OCI-M2 (cell line): ENCODE data around the gene RPS6KA5.
A peak's percentile ranks its signal among the peaks of the same experiment; 100 is the strongest.
"Not testable (repeated sequence)": the region's sequence is repeated elsewhere in the genome, so short reads cannot be mapped to it uniquely, and the experiment has no call there.

Experiments used
- DNase-seq: peaks from one replicate; lab custom pipeline; 2025; ENCODE audit not compliant: unreplicated experiment; lab: John Stamatoyannopoulos, UW

RPS6KA5 gene

DNA sequence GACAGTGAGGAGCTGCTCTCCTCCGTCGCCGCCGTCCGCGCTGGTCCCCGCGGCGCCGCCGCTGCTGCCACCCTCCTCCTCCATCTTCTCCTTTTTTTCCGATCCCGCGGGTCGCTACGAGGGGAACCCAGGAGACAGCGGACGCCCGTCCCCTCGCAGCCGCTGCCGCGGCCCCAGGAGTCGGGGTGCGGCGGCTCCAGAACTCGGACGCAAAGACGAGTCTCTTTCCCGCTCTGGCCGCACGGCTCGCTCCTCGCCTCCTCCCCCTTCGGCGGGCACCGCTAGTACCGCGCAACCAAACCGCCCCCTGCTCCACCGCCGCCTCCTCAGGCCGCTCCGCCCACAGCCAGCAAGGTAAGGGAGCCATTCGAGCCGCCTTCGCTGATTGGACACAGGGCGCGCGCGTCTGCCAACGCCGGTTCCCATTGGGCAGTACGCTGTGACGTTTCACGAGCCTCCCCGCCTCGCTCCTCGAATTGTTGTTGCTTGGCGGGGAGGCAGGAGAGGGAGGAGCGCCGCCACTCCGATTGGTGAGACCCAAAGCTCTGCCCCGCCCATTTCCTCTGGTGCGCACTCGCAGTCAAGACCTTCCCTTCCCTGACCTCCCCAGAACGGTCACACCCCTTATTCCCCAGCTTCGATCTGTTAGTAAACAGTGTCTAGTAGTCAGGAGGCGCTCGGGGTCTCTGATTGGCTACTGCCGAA is at the start of gene RPS6KA5:
RPS6KA5 (minus strand) TSS at position 291 of the 705 bp plus-strand sequence; CDS start at position 84, 207 bp downstream.
- DNase-seq = peak; percentile 98

DNA sequence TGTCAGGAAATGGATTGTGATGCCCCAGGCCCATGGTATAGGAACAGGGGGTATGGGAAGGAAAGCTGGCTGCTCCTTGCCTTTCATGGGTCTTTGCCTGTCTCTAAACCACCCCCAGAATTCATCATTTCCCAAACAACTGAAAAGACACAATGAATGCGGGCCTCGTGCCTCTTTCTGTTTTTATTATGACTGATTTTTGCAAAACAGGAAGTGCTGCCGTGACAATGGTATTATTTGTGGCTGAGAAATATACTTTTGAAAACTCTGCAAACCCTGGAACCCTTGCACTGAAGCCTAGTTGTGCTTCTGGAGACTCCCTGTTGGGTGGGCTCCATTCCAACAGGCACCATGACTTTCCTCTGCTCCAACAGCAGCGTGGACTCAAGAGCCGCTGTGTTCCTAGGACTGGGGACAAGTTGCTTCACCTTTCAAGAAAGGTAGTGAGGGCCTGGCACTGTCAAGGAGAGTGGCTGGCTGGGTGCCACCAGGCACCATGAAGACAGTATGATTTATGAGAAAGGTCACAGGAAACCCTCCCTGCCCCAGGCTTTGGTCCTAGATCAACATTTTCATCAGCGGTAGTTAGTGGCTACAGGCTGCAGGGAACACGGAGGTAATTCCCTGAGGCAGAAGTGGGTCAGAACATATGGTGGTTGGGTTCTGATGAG is 48.6 kb upstream of the RPS6KA5 start:
- no peak for DNase-seq

DNA sequence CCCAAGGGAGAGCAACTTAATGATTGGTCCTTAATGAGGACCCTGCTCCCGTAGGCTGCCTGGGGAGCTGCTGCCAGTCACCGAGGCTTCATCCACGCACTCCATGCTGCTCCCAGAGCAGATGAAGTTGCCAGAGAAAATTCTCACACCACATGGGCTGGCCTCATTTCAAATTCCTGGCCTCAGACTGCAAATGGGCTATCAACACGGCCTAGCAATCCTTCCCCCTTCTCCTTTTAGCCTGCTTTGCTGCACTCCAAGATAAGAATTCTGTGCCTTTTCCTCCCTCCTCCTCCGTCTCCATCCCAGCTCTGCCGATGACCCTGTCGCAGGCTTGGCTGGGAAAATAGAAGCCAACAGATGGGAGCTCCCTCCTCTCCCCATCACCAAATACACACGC is 42.7 kb upstream of the RPS6KA5 start:
- DNase-seq = no peak

DNA sequence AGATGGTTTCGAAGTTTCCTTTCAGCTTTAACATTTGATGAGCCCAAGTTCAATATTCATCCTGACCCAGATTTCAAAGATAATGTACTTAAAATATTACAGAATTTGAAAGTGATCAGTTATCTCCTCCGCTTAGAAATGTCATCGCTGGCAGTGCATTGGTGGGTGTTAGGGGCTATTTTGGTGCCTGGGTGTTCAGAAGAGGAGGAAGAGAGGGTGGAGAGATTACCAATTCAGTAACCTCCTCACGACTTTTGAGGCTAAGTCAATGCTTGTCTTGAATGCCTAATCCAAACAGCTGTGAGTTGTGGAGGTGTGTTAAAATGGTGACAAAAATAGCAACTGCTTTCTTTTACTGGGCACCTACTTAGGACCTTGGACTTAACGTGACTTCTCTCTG is 39.7 kb upstream of the RPS6KA5 start:
- DNase-seq = no peak

DNA sequence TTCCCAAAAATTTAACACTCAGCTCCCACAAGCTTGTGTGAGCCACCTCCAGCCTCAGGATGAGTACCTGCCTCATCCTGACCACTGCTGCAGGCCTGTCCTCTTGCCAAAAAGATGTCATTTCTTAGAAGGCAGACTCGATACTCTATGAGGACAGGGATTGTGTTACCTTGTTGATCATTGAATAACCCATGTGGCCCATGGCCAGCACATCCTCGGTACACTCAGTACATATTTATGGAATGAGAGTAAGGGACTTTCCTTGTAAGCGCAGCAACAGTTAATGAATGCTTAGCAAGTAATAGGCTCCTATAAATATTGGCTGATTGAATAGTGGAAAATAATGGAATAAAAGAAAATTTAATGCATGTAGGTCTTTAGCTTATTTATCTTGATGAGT is 38.1 kb upstream of the RPS6KA5 start:
- DNase-seq = no peak

DNA sequence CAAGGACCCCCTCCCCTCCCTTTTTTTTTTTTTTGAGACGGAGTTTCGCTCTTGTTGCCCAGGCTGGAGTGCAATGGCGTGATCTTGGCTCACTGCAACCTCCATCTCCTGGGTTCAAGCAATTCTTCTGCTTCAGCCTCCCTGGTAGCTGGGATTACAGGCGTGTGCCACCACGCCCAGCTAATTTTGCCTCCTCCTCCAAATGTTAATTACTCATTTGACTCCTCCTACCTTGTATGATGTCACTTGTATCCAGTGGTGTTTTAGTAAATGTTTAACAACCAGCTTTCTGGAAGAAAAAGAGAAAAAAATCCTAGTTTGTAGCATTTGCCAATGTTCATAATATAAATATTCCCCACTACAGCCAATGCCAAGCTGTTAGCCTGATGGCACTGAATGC is 37.2 kb upstream of the RPS6KA5 start:
- not testable (repeated sequence) for DNase-seq

DNA sequence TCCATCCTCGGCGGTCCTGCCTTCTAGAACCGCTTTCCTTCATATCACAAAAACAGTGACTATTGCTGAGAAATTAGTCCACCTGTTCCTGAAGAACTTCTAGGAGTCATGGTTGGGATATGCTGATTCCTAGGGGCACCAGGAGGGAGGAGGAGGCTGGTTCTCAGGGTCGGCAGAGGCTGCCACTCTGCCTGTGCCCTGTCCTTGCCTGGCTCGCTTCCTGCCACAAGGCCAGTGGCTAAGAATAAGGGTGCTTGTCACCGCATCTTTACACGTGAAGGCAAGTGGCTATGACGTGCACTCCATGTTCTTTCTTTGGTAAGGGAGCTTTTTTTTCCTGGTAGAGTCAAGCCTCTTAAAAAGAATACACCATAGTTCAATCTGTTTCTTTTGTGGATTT is 34.7 kb upstream of the RPS6KA5 start:
- no peak for DNase-seq

DNA sequence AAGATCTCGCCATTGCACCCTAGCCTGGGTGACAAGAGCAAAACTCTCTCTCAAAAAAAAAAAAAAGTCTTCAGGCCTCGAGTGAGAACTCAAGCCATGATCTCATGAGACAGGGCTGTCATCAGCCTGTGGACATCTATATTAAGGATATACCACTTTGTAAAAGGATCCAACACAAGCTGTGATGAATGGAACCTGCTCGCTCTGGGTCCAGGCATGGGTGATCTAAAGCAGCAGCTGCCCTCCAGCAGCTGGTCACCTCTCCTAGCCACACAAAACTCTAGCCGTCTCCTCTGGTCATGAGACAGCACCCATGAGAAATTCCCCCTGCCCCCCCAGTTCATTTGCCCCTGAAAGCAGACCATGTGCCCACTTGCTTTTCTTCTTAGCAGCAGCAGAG is 34.3 kb upstream of the RPS6KA5 start:
- DNase-seq = no peak

DNA sequence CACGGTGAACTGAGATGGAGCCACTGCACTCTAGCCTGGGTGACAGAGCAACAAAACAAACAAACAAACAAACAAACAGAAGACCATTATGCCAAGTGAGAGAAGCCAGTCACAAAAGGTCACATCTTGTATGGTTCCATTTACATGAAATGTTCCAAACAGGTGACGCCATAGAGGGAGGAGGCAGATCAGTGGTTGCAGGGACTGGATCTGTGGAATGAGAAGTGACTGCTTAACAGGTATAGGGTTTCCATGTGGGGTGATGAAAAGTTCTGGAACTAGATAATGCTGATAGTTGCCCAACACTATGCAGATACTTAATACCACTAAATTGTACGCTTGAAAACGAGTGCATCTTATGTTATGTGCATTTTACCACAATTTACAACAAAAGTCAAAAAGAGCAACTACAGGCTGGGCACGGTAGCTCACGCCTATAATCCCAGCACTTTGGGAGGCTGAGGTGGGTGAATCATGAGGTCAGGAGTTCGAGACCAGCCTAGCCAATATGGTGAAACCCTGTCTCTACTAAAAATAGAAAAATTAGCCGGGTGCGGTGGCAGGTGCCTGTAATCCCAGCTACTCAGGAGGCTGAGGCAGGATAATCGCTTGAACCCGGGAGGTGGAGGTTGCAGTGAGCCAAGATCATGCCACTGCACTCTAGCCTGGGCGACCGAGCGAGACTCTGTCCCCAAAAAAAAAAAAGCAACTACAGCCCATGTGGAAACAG is 33.5 kb upstream of the RPS6KA5 start:
- not testable (repeated sequence) for DNase-seq

DNA sequence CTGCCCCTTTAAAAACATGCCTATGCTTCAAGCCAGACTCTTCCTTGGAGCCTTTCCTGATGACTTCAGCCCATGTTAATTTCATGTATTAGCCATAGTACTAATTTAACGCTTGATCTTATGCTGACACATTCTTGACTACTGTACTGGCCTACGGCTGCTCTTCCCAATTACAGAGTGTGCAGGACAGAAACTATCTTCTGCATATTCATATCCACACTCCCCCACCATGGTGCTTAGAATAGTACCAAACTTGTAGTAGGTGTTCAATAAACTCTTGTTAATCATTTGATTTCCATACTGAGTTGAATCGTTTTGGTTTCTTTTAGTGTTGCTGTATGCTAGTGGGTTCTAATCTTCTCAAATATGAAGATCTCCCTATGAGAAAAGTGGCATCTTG is 31.6 kb upstream of the RPS6KA5 start:
- no peak for DNase-seq

DNA sequence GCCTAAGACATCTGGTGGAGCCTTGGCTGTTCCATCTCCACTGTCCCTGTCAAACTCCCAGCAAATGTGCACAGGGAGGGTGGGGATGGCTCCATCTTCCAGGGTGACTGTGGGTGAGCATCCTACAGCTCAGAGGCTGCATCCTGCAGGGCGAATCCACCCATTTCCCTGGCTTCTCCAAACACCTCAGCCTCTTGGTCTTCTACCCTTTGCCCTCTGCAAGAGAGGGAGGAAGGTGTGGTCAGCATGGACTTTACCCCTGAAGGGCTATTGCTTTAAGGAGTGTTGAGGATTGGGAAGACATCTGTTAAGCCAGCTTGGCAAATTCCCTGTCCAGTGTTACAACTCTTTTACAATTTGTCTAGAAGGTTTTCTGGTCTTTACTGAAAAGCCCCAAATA is 30.3 kb upstream of the RPS6KA5 start:
- DNase-seq = no peak

DNA sequence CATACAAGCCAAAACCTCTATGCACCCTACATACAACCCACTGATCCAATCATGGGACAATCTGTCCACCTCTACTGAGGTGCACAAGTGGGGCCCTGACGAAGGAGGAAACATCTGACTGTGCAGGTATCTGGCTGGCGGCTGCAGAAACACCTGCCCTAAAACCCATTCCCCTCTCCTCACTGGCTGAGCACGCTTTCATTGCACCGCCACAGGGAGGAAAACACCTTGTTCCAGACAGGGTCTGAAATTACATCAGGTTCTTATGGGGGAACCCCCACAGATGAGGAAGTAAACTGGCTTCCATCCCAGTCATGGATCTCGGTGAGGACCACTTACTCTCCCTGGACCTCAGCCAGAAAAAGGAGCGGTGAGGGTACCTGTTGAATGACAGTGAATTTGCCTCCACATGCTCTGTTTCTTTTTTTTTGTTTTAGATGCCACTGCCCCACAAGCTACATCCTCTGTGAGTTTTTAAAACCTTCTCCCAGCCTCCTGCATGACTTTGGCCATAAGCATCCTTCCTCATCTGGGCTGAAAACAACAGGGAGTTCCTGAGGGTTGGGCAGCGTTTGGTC is 29.6 kb upstream of the RPS6KA5 start:
- DNase-seq = no peak

DNA sequence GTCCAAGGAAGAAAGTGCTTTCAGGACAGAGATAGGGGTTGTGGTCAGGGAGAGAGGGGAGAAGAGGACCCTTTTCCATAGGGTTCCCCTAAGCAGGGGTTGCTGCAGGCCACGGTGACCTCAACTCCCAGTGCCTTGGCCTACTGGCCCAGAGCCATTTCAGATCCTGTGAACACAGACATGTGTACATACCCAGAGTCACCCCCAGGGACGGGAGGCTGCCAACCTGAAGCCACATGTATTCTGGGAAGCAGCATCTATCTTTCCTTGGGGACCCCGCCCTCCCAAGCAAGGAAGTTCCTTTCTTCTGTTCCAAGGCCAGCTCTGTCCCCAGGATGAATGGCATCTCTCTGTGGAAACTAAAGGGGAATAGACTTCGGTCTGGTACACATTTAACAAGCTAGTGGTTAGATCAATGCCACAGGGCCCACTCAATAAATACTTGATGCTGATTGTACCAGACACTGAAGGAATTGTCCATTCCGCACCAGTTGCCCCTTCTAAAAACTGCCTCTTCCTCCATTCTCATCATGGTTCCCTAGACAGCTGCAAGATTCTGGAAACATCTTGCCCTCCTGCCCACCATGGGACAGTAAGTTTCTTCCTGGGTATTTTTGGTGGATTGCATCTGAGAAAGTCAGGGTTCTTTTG is 28.3 kb upstream of the RPS6KA5 start:
- DNase-seq = no peak

DNA sequence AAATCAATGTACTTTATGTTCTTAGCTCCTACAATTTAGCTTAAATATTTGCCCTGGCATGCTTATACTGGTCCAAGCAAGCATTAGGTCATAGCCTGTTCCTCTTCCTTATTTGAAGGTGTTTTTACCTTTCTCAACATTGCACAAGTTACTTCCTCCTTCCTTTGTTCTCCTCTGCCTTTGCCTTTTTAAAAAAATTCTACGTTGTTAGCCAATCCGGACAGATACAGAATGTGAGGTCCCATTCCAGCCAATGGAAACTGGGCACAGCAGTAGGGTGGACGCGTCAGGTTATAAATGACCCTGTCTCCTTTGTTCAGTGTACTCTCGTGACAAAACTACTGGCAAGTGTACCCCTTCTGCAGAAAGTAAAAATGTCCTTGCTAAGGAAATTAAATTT is 27.0 kb upstream of the RPS6KA5 start:
- not testable (repeated sequence) for DNase-seq

DNA sequence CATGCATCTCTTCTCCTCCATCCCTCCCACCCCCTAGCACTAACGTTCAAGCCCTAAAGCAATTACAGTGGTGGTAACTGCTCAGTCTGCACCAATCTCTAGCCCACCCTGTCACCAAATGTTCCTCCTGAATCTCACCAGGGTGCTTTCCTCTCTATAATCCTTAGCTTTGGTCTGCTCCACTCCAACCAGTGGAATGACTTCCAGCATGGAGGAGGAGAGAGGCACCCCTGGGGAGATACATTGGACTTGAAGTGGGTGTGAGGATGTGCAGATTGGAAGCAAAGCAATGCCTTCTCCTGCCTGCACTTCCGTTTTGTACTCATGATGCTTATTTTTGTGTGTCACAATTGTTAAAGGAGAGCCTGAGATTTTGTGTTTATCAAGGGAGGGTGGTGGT is 24.1 kb upstream of the RPS6KA5 start:
- no peak for DNase-seq

DNA sequence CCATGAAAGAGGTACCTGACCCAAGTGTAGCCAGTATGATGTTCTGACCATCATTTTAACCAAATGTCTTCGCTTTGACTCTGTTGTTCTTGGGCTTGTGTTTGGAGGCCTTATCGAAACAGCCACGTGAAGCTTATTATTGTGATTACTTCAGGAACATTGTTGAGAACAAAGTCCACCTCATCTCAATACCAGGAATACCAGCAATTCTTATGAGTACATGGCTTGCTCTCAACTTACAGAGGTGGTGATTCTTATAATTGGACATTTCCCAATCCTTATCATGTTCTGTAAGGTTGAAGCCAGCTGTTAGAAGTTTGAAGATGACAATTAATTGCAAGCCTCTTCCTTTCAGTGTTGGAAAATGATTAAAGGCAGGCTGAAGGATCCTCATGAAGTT is 21.8 kb upstream of the RPS6KA5 start:
- no peak for DNase-seq

DNA sequence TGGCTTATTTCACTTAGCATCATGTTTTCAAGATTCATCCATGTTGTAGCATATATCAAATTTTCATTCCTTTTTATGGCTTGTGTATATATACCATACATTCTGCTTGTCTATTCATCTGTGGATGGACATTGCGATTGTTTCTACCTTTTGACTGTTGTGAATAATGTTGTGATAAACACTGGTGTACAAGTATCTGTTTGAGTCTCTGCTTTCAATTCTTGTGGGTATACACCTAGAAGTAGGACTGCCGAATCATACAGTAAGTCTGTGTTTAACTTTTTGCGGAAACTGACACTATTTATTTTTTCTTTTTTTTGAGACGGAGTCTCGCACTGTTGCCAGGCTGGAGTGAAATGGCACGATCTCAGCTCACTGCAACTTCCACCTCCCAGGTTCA is 19.6 kb upstream of the RPS6KA5 start:
- DNase-seq = no peak

DNA sequence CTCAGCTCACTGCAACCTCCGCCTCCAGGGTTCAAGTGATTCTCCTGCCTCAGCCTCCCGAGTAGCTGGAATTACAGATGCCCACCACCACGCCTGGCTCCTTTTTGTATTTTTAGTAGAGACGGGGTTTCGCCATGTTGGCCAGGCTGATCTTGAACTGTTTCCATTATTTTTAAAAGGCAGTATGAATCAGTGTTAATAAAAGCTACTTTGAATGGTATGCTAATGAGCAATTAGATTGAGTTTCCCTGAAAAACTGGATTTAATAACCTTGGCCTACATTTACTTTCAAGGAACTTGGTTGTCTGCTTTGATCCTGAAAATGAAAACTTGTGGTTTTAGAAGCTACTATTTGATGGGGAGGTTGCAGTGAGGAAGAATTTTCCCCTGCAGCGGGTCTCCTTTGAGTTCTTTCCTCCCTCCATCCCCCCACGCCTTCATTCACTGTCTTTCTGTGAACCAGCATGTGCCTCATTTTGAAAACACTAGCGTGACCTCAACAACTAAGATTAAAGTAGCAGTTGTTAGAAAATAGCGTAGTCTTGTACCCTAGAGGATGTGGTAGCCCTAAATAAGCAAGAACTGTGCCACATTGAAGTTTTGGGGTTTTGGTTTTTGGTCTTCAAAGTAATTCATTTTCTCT is 17.8 kb upstream of the RPS6KA5 start:
- no peak for DNase-seq

DNA sequence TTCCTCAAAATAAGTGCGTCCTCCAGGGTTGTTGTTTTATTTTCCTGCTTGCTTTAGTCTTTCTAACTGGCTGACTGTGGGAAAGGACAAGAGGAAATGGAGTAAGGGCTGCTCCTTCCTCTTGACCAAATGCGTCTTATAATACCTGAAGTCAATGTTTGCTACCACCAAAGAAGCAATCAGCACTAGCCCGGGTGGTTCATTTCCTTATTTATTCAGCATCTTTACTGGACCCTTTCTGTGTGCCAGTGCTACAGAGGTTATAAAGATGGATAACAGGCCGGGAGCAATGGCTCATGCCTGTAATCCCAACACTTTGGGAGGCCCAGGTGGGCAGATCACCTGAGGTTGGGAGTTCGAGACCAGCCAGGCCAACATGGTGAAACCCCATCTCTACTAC is 15.1 kb upstream of the RPS6KA5 start:
- no peak for DNase-seq

DNA sequence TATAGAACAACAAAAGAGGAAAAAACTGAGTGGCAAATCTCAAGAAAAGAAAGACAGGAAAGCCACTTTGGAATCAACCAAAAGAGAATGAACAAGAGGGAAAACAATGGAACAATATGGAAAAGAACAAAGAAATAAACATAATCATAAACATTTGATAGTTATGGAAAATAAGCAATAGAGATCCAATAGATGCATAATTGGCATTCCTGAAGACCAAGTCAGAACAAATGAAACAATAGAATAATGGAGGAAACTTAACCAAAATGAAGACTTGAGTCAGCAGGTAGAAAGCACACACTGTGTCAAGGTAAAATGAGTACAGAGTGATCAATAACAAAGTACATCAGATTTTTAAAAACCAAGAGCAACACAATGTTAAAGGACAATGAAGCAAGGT is 10.1 kb upstream of the RPS6KA5 start:
- no peak for DNase-seq

DNA sequence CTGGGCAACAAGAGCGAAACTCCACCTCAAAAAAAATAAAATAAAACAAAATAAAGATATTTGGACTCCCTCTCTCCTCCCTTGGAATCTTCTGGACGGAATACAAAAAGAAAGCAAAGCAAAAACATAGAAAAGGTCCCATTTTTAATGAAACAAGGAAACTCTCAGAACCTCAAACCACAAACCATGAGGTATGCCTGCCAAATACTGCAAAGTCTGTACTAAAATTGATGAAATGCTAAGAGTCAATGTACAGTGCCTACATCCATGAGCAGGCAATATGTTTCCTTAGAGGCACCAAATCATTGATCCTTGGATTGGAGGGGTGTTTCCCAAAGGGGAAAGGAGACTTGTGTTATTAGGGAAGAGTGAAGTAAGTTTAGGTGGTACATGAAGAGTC is 8.2 kb upstream of the RPS6KA5 start:
- no peak for DNase-seq
